Mucosa of rectum (tissue), 2 donors: ENCODE measurements around the gene RNF215.
A peak's percentile ranks its signal among the peaks of the same experiment; 100 is the strongest.

ENCODE experiments used
- H3K27ac ChIP-seq, 2 donors: one replicate each; pipeline ENCODE4 v1.7.0; 2013; ENCODE audit warnings: inconsistent platforms in 2 of 2, low read depth in 2 of 2, low read length in 2 of 2
- H3K27me3 ChIP-seq, 2 donors: one replicate each; pipeline ENCODE4 v1.7.0; 2013; ENCODE audit warnings: low read length in 2 of 2; ENCODE audit not compliant: control insufficient read depth in 2 of 2, insufficient read depth in 2 of 2
- H3K36me3 ChIP-seq, 2 donors: one replicate each; pipeline ENCODE4 v1.7.0; 2013; ENCODE audit warnings: low read length in 2 of 2; ENCODE audit not compliant: control insufficient read depth in 2 of 2, insufficient read depth in 2 of 2
- H3K4me1 ChIP-seq, 2 donors: one replicate each; pipeline ENCODE4 v1.7.0; 2013; ENCODE audit warnings: low read length in 2 of 2, mild to moderate bottlenecking in 1 of 2; ENCODE audit not compliant: control insufficient read depth in 2 of 2, insufficient read depth in 2 of 2
- H3K4me3 ChIP-seq, 2 donors: one replicate each; pipeline ENCODE4 v1.7.0; 2013; ENCODE audit warnings: low read length in 2 of 2
- H3K9ac ChIP-seq, 2 donors: one replicate each; pipeline ENCODE4 v1.7.0; 2013; ENCODE audit warnings: low read length in 2 of 2, low read depth in 1 of 2, mild to moderate bottlenecking in 1 of 2
- H3K9me3 ChIP-seq, 2 donors: one replicate each; pipeline ENCODE4 v1.7.0; 2013; ENCODE audit warnings: low read length in 2 of 2; ENCODE audit not compliant: control insufficient read depth in 2 of 2
- donor health status: healthy.
- donor health status: Normal muscosa, but diverticular disease.

Gene RNF215

DNA sequence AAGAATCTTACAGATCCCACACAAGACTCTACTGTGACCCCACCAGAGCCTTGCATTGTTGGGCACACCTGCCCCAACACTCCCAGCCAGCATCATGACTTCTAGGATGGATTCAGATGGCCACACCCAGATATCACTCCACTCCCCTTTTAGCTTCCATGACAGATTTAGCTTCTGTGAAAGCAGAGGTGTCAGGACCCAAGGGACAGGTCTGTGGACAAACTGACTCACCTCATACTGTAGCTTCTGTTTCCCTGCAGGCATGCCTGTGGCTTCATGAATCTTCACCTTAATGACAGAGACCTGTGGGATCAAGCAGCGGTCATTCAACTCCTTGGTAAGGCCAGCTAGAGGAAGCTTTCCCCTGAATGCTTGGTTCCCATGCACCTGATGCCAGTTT lies 52.0 kb downstream of the RNF215 start:
- Histone ChIP-seq H3K4me3 (no peak overlapping the region), H3K27me3 (no peaks in the 10 kb centered on the region), H3K27ac (no peak overlapping the region), H3K9me3 (no peaks in the 10 kb centered on the region), H3K36me3 (peaks cover 71 to 86% of the 10 kb centered on the region in 2 donors), H3K4me1 (peaks cover 15 to 16% of the 10 kb centered on the region in 2 donors), H3K9ac (no peak overlapping the region)

DNA sequence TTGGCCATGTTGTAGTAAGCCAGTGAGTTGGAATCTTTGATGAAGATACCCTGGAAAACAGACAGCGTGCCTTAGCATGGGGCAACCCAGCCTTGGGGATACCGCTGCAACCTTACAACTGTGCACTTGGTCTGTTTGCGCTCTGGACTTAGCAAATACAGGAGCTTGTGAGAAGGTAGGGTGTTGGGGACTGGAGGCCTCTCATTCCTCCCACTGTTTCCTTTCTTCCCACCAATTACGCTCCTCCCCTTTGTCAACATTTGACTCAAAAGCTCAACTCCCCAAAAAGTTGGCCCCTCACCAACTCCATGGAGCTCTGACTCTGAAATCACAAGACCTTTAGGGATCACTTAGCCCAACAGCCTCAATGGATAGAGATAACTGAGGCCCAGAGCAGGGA lies 52.6 kb downstream of the RNF215 start:
- Histone ChIP-seq H3K4me1 (peaks cover 15 to 16% of the 10 kb centered on the region in 2 donors), H3K9ac (no peak overlapping the region), H3K9me3 (no peaks in the 10 kb centered on the region), H3K4me3 (no peak overlapping the region), H3K27ac (no peak overlapping the region), H3K36me3 (peaks cover 65 to 80% of the 10 kb centered on the region in 2 donors), H3K27me3 (no peaks in the 10 kb centered on the region)

DNA sequence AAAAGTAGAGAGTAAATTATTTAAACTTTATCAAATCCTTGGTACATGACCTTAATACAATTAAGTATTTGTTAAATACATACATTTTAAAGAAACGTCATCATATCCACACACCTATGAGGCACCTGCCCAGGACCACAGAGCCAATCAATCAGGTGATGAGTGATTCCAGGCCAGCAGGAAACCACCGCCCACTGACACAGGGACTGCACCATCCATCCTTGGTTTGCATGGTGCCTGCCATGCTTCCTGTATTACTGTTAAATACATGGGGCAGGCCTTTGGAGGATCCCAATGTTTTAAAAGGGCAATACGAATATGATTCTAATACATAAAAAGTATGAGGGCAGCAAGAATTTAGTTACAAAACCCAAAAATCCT lies 53.5 kb downstream of the RNF215 start:
- H3K4me3 ChIP-seq, result no peak overlapping the region
- peak overlapping the region; percentile 77 to 85 for H3K27ac ChIP-seq
- H3K36me3 ChIP-seq, result peaks cover 55 to 71% of the 10 kb centered on the region in 2 donors
- H3K27me3 ChIP-seq, result no peaks in the 10 kb centered on the region
- H3K4me1 ChIP-seq, result peaks cover 15 to 19% of the 10 kb centered on the region in 2 donors
- H3K9ac ChIP-seq, result peak overlapping the region in 1 of 2 donors; percentile 23
- H3K9me3 ChIP-seq, result no peaks in the 10 kb centered on the region

DNA sequence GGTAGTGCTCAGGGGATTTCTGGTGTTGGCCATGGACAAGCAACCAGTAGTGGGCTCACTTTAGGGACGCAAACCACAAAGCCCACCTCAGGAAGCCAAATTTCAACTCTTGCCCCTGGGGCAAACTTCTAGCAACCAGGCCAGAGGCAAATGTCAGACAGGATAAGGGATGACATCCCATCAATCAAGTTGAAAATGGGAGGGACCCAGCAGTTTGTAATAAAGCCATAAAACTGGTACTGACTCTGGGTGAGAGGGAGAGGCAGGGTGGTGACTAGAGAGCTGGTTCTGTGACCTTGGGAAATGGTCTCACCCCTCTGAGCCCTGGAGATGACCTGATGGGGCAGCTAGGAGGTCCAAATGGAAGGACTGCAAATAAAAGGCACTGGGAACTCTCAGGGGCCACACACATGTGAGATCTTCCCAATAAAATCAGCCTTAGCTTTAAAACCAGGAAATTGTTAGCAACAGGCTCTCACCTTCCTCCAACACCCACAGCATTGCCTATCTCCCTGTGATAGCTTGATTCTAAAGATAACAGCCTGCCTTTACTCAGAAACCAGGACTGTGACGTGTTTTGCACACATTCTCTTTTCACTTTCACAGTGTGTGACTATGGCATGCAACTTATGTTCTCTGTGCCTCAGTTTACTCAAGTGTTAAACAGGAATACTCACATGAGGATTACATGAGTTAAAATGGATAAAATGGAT lies 54.1 kb downstream of the RNF215 start:
- Histone ChIP-seq H3K27me3 (no peaks in the 10 kb centered on the region), H3K9ac (peak overlapping the region; percentile 23 to 52), H3K36me3 (peaks cover 51 to 66% of the 10 kb centered on the region in 2 donors), H3K4me1 (peaks cover 15 to 25% of the 10 kb centered on the region in 2 donors), H3K4me3 (no peak overlapping the region), H3K27ac (peak overlapping the region; percentile 77 to 85), H3K9me3 (no peaks in the 10 kb centered on the region)

DNA sequence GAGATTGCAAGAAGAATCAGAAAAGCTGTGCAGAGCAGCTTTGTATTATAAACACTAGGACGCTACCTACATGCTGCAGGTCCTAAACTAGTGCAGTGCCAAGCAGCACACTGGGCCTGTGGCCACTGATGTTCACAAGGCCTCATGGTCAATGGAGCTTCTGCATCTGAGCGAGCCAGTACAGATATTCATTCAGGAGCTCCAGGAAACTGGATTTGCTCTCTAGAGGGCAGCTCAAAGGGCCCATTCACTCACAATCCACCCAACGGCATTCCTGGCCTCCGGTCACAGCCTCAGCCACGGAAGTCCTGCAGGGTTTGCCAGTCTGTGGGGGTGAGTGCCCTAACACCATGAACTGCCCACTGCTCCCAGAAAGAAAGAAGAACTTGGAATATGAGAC lies 54.7 kb downstream of the RNF215 start:
- Histone ChIP-seq H3K36me3 (peaks cover 46 to 62% of the 10 kb centered on the region in 2 donors), H3K9me3 (no peaks in the 10 kb centered on the region), H3K27me3 (no peaks in the 10 kb centered on the region), H3K4me3 (no peak overlapping the region), H3K4me1 (peaks cover 18 to 31% of the 10 kb centered on the region in 2 donors), H3K27ac (peak overlapping the region; percentile 77 to 85), H3K9ac (no peak overlapping the region)
